Prostate gland (tissue), 2 donors: ENCODE measurements around the gene LMX1B.

Experiments
- CTCF ChIP-seq, 4 experiments: fragments of 200-600 bp in 2 of 4; fragments of 450-650 bp in 2 of 4; sonication (generic) in 2 of 4; IDR thresholded peaks; 1 replicate in 3 of 4; 2 replicates in 1 of 4; pipeline ENCODE4 v1.5.1; 2016 to 2019; ENCODE audit warnings: antibody characterized with exemption in 4 of 4, mild to moderate bottlenecking in 2 of 4, moderate library complexity in 2 of 4
- POLR2A ChIP-seq: fragments of 450-650 bp; IDR thresholded peaks from one replicate; pipeline ENCODE4 v1.6.1; 2016; ENCODE audit warnings: antibody characterized with exemption, mild to moderate bottlenecking

GRCh38 chr9:126583144-126583760, 30.5 kb upstream of the LMX1B start:
- TF ChIP-seq POLR2A (no peak), CTCF (IDR thresholded peaks at IDR 0.05) (no peak)
